ENCODE results near the gene GABRG2.

DNA sequence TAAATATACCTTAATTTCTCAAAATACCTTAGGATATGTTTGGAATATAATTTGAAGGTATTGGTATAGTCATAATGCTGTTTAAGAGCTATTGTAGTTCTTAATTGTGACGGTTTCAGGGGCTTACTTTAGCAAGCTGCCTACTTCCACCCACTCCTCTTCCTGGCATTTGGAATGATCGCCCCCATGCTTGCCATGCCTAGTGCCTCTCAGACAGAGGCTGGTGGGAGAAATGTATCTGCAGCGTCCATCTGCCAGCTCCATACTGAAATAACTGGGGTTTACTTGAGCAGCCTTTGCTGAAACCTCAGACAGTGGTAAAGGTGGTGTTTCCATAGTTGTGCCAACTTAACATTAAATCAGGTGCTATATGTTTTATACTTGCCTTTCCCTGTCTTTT is 52.2 kb downstream of the GABRG2 start:
- TF ChIP-seq ZBTB38 (CRISPR knock-in tag; IDR thresholded peaks at IDR 0.05) (no peak), ZNF431 (CRISPR knock-in tag; IDR thresholded peaks at IDR 0.05; ENCODE audit: borderline replicate concordance, low read depth) (no peak), ZNF777 (CRISPR knock-in tag; IDR thresholded peaks at IDR 0.05) (no peak), ZNF224 (CRISPR knock-in tag; IDR thresholded peaks at IDR 0.05) (no peak), KDM4B (CRISPR knock-in tag; IDR thresholded peaks at IDR 0.05) (no peak), ZNF274 (CRISPR knock-in tag; IDR thresholded peaks at IDR 0.05) (no peak), POLR2A (IDR thresholded peaks at IDR 0.05; ENCODE audit: insufficient read depth in 1 of 2, low read depth in 2 of 2, low read length in 2 of 2) (no peak), HHEX (CRISPR knock-in tag; IDR thresholded peaks at IDR 0.05) (no peak), NONO (IDR thresholded peaks at IDR 0.05) (no peak), NONO (CRISPR knock-in tag; conservative IDR thresholded peaks at IDR 0.05) (no peak), ZNF124 (CRISPR knock-in tag; IDR thresholded peaks at IDR 0.05) (no peak)
- TF ChIP-seq, protein P1, sequence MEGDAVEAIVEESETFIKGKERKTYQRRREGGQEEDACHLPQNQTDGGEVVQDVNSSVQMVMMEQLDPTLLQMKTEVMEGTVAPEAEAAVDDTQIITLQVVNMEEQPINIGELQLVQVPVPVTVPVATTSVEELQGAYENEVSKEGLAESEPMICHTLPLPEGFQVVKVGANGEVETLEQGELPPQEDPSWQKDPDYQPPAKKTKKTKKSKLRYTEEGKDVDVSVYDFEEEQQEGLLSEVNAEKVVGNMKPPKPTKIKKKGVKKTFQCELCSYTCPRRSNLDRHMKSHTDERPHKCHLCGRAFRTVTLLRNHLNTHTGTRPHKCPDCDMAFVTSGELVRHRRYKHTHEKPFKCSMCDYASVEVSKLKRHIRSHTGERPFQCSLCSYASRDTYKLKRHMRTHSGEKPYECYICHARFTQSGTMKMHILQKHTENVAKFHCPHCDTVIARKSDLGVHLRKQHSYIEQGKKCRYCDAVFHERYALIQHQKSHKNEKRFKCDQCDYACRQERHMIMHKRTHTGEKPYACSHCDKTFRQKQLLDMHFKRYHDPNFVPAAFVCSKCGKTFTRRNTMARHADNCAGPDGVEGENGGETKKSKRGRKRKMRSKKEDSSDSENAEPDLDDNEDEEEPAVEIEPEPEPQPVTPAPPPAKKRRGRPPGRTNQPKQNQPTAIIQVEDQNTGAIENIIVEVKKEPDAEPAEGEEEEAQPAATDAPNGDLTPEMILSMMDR (CRISPR knock-in tag; IDR thresholded peaks at IDR 0.05): no peak
- TF ChIP-seq, protein P2, sequence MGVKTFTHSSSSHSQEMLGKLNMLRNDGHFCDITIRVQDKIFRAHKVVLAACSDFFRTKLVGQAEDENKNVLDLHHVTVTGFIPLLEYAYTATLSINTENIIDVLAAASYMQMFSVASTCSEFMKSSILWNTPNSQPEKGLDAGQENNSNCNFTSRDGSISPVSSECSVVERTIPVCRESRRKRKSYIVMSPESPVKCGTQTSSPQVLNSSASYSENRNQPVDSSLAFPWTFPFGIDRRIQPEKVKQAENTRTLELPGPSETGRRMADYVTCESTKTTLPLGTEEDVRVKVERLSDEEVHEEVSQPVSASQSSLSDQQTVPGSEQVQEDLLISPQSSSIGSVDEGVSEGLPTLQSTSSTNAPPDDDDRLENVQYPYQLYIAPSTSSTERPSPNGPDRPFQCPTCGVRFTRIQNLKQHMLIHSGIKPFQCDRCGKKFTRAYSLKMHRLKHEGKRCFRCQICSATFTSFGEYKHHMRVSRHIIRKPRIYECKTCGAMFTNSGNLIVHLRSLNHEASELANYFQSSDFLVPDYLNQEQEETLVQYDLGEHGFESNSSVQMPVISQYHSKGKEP (CRISPR knock-in tag; IDR thresholded peaks at IDR 0.05): no peak
- TF ChIP-seq, protein P3, sequence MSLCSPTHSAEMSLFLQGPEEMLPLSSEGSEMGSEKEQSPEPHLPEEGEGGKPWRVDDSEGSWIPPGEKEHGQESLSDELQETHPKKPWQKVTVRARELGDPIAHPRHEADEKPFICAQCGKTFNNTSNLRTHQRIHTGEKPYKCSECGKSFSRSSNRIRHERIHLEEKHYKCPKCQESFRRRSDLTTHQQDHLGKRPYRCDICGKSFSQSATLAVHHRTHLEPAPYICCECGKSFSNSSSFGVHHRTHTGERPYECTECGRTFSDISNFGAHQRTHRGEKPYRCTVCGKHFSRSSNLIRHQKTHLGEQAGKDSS (CRISPR knock-in tag; IDR thresholded peaks at IDR 0.05; ENCODE audit: borderline replicate concordance, low read depth): no peak
- TF ChIP-seq, protein P4, sequence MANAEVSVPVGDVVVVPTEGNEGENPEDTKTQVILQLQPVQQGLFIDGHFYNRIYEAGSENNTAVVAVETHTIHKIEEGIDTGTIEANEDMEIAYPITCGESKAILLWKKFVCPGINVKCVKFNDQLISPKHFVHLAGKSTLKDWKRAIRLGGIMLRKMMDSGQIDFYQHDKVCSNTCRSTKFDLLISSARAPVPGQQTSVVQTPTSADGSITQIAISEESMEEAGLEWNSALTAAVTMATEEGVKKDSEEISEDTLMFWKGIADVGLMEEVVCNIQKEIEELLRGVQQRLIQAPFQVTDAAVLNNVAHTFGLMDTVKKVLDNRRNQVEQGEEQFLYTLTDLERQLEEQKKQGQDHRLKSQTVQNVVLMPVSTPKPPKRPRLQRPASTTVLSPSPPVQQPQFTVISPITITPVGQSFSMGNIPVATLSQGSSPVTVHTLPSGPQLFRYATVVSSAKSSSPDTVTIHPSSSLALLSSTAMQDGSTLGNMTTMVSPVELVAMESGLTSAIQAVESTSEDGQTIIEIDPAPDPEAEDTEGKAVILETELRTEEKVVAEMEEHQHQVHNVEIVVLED (CRISPR knock-in tag; IDR thresholded peaks at IDR 0.05; ENCODE audit: borderline replicate concordance): no peak

Data from HepG2 (cell line).